ENCODE measurements around the gene TSC22D3.

Gene TSC22D3

DNA sequence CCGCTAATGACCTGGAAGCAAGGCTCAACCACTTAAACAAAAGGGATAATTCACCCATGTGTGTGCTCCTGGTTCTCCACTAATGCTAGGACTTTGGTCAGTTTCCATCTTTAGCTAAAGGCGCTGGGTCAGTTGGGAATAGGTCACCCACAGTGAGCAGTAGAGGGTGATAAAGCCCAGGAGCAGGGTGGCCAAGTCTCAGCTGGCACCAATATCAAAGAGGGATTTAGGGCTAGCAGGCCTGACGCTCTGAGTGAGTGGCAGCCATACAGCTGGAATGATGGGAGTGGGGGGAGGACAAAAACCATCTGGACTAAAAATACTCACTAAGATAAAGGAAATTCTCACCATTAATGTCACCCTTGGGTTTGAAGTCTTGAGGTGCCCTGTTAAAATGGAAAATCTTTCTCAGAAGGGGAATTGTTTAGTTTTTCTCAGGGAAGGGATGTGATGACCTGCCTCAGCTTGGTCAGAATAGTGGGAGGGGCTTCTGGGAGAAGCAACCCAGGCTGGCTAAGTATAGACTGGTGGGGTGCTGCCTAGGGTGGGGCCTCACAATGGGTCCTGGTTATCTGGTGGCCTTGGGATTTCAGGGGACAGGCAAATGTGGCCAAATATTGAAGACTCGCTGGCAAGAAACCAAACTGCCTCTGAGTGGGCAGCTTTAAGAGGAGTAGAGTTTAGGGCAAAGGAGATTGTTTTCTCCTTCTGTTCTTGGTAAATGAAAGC lies 47.1 kb downstream of the TSC22D3 start:
- TF ChIP-seq, protein P1, sequence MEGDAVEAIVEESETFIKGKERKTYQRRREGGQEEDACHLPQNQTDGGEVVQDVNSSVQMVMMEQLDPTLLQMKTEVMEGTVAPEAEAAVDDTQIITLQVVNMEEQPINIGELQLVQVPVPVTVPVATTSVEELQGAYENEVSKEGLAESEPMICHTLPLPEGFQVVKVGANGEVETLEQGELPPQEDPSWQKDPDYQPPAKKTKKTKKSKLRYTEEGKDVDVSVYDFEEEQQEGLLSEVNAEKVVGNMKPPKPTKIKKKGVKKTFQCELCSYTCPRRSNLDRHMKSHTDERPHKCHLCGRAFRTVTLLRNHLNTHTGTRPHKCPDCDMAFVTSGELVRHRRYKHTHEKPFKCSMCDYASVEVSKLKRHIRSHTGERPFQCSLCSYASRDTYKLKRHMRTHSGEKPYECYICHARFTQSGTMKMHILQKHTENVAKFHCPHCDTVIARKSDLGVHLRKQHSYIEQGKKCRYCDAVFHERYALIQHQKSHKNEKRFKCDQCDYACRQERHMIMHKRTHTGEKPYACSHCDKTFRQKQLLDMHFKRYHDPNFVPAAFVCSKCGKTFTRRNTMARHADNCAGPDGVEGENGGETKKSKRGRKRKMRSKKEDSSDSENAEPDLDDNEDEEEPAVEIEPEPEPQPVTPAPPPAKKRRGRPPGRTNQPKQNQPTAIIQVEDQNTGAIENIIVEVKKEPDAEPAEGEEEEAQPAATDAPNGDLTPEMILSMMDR (conservative IDR thresholded peaks at IDR 0.05; ENCODE audit: control insufficient read depth, insufficient read depth, low read depth, low read length): no peak
- no peak overlapping the region for H3K4me3 ChIP-seq (ENCODE audit: control insufficient read depth, low read depth, low read length)
- no peak for DNase-seq (ENCODE audit: low read depth)

DNA sequence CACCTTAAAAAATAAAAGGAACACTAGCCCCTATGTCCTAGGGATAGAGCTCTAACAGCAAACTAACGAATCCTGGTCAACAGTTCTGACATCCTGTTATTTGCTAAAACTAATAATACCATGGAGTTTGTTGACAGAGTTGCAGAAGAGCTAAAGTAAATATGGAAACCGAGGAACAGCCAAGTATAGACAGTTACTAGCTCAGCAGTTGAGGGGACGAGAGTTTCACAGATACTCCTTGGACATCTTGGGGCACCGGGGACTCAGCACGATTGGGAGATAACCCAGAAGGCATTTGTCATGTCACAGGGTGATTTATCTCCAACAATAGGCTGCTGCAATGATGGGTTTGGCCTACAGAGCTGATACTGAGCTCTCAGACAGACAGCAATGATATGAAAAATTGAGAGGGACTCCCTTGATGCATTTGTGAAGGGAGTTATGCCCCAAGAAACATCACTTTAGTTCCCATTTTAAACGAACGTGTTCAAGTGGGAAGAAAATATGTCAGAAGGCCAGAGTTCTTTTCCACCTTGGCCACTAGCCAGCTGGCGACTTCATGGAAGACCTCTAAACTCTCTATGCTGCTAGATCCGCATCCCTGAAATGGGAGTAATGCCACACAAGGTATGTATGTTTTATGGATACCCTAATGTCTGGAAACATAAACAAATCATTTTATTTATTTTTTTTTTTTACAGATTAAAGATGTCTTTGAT lies 48.6 kb downstream of the TSC22D3 start:
- TF ChIP-seq, protein P1 (conservative IDR thresholded peaks at IDR 0.05; ENCODE audit: control insufficient read depth, insufficient read depth, low read depth, low read length): no peak
- no peak for DNase-seq (ENCODE audit: low read depth)
- H3K4me3 ChIP-seq (ENCODE audit: control insufficient read depth, low read depth, low read length): no peak overlapping the region

DNA sequence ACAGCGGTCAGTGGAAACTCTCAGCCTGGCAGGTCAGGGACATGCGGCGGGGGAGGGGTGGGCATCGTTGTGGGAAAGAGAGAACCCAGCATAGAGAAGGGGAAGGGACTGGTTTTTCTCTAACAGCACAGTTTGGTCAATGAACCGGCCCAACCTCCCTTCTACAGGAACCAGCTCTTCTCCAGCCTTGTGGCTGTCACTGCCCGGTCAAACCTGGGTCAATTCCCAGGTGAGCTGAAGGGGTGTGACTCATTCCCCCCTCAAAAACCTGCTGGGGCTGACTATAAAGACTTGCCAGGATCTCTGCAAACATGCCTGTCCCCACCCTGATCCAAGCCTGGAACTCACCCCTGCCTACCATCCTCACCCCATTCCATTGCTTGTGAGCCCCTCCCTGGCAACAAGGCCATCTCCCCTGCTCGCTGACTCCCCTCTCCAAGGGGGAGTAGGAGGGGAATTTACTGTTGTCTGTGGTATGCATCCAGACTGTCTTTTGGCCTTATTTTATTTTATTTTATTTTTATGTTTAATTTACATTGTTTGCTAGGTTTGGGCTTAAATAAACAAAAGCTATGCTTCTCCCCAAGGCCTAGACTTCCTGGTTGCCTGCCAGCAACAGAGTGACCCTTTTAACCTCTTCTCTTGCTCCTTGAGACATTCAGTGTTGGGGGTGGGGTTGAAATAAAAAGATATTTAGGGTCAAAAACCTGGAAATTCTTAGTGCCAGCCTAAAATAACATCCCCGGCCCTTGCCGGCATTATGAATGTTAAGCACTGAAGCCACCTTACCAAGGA lies 49.6 kb downstream of the TSC22D3 start:
- H3K4me3 ChIP-seq (ENCODE audit: control insufficient read depth, low read depth, low read length): no peak overlapping the region
- TF ChIP-seq, protein P1 (conservative IDR thresholded peaks at IDR 0.05; ENCODE audit: control insufficient read depth, insufficient read depth, low read depth, low read length): no peak
- no peak for DNase-seq (ENCODE audit: low read depth)

DNA sequence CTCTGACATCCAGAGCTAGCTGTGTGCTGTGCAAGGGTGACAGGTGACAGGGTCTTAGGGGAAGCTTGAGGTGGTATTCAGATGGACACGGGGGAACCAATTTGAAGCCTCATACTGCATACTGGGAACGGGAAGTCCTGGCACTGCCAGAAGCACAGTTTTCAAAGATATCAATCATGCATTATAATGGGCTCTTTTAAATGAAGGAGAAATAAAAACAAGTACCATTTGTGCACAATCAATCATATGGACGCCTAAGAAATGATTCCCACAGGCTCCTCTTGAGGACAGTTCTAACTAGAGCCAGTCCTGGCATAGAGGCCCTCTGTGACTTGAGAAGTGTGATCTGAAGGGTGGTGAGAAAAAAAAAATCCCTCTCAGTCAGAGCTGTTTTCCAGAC lies 50.9 kb downstream of the TSC22D3 start:
- TF ChIP-seq, protein P1 (conservative IDR thresholded peaks at IDR 0.05; ENCODE audit: control insufficient read depth, insufficient read depth, low read depth, low read length): no peak
- no peak overlapping the region for H3K4me3 ChIP-seq (ENCODE audit: control insufficient read depth, low read depth, low read length)
- DNase-seq (ENCODE audit: low read depth): no peak

DNA sequence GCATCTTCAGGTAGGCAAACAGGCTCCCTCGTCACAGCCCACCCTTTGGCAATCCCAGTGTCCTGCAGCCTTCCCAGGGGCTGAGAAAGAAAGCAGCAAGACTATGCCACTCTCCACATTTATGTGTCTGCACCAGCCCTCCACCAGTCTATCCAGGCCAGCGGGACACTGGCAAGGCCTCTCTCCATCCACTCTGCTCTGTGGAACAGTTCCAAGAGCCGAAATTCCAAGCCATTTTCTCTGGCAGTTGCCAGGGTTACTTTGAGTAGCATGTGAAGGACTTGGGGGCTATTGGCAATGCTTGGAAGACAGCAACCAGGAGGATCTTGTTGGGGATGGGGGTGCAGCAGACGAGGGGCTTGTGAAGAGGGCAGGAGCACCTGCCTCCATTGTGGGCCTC lies 52.1 kb downstream of the TSC22D3 start:
- no peak for DNase-seq (ENCODE audit: low read depth)
- TF ChIP-seq, protein P1 (conservative IDR thresholded peaks at IDR 0.05; ENCODE audit: control insufficient read depth, insufficient read depth, low read depth, low read length): no peak
- no peak overlapping the region for H3K4me3 ChIP-seq (ENCODE audit: control insufficient read depth, low read depth, low read length)

DNA sequence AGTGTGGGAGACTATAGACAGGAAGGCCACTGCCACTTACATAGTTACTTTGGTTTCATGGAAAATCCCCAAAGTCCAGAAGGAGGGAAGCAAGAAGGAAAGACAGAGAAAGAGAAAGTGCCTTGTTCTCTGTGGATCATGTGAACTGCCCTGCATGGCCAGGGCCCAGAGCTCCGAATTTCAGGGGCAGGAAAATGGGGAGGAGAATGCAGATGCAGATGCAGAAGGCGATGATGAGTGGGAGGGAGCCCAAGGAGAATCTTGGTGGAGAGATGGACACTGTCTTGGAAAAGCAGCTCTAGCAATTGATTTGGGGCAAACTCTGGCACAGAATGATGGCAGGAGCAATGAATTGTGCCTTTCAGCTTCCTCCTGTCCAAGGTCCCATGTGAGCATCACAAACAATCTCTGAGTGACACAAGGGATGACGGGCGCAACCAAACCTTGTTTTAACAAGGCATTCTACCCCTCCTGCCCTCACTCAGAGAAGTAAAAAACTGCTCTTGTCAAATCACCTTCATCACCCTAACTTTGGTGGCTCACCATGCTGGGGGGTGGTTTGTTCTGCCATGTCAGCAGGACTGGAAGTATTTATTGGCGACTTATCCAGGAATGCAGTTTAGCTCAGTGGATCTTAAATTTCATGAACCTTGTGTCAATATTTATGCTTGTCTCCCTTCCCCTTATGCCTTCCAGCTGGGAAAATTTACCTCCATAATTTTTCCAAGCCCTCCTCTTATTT lies 53.5 kb downstream of the TSC22D3 start:
- H3K4me3 ChIP-seq (ENCODE audit: control insufficient read depth, low read depth, low read length): no peak overlapping the region
- TF ChIP-seq, protein P1 (conservative IDR thresholded peaks at IDR 0.05; ENCODE audit: control insufficient read depth, insufficient read depth, low read depth, low read length): no peak
- no peak for DNase-seq (ENCODE audit: low read depth)
